Measurements from ENCODE around the gene STX2.
"Not testable (repeated sequence)": the region's sequence is repeated elsewhere in the genome, so short reads cannot be mapped to it uniquely, and the experiment has no call there.

Gene STX2

DNA sequence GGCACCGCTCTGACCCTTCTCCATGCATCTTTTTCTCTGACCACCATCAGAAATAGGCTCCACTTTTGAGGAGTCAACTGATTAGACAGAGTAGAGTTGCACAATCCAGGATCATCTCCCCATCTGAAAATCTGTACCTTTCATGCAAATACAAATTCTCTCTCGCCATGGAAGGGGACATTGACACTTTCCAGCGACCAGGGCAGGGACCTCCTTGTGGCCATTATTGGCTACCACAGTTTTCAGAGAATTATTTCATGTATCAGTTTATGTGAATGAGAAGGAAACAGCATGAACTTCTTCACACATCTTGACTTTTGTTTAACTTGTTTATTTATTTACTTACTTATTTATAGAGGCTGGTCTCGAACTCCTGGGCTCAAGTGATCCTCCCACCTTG, 19.0 kb upstream of the STX2 start:
- POLR2A ChIA-PET = no interaction called here
- CTCF ChIA-PET = interaction anchor here (1.6 kb wide), 1 partner anchor 246 kb away, joined by 3 read pairs; no protein-coding TSS in a partner anchor
- TF ChIP-seq, protein P1, sequence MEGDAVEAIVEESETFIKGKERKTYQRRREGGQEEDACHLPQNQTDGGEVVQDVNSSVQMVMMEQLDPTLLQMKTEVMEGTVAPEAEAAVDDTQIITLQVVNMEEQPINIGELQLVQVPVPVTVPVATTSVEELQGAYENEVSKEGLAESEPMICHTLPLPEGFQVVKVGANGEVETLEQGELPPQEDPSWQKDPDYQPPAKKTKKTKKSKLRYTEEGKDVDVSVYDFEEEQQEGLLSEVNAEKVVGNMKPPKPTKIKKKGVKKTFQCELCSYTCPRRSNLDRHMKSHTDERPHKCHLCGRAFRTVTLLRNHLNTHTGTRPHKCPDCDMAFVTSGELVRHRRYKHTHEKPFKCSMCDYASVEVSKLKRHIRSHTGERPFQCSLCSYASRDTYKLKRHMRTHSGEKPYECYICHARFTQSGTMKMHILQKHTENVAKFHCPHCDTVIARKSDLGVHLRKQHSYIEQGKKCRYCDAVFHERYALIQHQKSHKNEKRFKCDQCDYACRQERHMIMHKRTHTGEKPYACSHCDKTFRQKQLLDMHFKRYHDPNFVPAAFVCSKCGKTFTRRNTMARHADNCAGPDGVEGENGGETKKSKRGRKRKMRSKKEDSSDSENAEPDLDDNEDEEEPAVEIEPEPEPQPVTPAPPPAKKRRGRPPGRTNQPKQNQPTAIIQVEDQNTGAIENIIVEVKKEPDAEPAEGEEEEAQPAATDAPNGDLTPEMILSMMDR (IDR thresholded peaks at IDR 0.05; ENCODE audit: control extremely low read depth, extremely low read depth, low read depth, missing control alignments) = no peak
- no peak for DNase-seq (ENCODE audit: extremely low spot score)

DNA sequence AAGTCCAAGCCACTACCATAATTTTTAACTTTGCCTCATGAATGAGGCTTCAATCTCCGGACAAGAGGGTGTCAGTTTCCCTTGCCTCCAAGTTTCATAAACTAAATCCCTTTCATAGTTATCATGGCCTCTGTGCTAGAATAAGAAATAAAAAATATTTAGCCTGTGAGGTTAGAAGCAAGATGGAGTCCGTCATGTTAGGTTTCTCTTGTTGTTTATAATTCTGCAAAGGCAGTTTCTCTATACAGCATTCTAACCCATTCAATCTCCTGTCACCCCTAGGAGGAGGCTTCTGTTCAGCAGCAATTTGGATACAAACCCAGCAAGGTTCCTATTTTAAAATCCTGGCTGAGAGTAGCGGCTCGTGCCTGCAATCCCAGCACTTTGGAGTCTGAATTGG, 17.0 kb upstream of the STX2 start:
- CTCF ChIA-PET = no interaction called here
- TF ChIP-seq, protein P1 (IDR thresholded peaks at IDR 0.05; ENCODE audit: control extremely low read depth, extremely low read depth, low read depth, missing control alignments) = no peak
- no peak for DNase-seq (ENCODE audit: extremely low spot score)
- POLR2A ChIA-PET = no interaction called here

DNA sequence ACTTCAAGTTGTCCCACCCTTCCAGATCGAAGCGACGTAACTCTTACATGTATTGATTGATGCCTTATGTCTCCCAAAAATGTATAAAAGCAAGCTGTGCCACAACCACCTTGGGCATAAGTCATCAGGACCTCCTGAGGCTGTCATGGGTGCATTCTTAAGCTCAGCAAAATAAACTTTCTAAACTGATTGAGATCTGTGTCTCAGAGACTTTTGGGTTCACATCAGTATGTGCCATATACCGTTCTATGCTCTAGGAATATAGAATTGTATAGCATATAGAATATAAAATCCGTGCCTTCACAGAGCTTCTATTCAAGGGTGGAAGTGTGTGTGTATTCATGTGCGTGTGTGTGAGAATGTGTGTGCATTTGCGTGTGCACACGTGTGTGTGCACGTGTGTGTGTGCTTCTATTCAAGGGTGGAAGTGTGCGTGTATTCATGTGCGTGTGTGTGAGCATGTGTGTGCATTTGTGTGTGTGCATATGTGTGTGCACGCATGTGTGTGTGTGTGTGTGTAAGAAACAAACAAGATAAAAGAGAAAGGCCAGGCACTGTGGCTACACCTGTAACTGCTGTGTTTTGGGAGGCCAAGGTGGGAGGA, 11.5 kb upstream of the STX2 start:
- CTCF ChIA-PET = no interaction called here
- TF ChIP-seq, protein P1 (IDR thresholded peaks at IDR 0.05; ENCODE audit: control extremely low read depth, extremely low read depth, low read depth, missing control alignments) = no peak
- no peak for DNase-seq (ENCODE audit: extremely low spot score)
- POLR2A ChIA-PET = no interaction called here

DNA sequence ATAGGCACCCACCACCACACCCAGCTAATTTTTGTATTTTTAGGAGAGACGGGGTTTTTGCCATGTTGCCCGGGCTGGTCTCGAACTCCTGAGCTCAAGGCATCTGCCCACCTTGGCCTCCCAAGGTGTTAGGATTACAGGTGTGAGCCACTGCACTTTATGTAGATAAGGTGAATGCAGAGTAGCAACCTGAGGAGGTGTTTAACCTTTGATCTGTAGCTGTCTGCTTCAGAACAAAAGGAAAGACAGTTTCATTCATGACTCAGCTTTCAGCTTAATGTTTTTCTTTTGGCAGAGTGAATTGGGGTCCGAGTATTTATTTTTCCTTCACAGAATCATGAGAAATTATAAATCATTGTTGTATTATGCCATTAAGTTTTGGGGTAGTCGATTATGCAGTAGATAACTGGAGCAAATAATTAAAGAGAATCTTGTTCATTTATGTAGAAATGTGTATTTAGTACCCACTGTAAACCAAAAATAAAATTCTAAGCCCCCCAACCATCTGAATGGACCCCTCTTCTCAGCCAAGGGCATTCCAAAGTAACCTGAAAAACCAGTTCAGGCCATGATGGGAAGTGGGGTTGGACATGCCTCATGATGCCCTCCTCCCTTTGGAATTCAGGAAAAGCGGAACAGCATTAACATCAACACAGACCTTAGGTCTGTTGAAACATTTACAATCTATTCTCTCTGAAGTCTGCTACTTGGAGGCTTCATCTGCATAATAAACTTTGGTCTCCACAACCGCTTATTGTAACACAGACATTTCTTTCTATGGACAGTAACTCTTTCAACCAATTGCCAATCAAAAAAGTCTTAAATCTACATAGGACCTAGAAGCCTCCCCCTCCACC, 10.7 kb upstream of the STX2 start:
- CTCF ChIA-PET = interaction anchor here (1.0 kb wide), 1 partner anchor 20 kb away, joined by 3 read pairs; no protein-coding TSS in a partner anchor

DNA sequence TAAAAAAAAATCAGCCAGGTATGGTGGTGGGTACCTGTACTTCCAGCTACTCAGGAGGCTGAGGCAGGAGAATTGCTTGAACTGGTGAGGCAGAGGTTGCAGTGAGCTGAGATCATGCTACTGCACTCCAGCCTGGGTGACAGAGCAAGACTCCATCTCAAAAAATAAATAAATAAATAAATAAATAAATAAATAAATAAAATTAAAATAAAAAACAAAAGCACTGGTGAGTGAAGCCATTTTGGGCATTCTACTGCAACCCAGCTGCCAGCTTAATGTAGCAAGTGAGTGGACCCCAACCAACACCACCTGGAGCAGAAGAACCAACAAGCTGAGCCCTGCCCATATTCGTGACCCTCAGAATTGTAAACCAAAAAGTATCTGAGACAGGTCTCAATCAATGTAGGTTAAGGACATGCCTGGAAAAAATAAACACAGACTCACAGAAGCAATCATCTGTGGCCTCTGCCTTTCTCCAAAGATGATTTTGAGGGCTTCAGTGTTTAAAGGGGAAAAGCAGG, 9.8 kb upstream of the STX2 start:
- CTCF ChIA-PET = interaction anchor here (1.0 to 1.2 kb wide), 2 partner anchors 9 to 20 kb away, joined by 3 read pairs; no protein-coding TSS in a partner anchor
- POLR2A ChIA-PET; DNase-seq (ENCODE audit: extremely low spot score): not testable (repeated sequence)

More for the DNA sequence above, 10.7 kb upstream of the STX2 start:
- DNase-seq (ENCODE audit: extremely low spot score) = no peak
- POLR2A ChIA-PET = no interaction called here
- TF ChIP-seq, protein P1 (IDR thresholded peaks at IDR 0.05; ENCODE audit: control extremely low read depth, extremely low read depth, low read depth, missing control alignments) = no peak

DNA sequence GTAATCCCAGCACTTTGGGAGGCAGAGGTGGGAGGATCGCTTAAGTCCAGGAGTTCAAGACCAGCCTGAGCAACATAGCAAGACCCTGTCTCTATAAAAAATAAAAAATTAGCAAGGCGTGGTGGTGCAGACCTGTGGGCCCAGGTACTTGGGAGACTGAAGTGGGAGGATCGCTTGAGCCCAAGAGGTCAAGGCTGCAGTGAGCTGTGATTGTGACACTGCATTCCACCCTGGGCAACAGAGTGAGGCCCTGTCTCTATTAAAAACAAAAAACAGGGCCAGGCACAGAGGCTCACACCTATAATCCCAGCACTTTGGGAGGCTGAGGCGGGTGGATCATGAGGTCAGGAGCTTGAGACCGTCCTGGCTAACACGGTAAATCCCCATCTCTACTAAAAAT, 9.1 kb upstream of the STX2 start:
- CTCF ChIA-PET = interaction anchor here (1.2 kb wide), 1 partner anchor 8 kb away, joined by 3 read pairs; no protein-coding TSS in a partner anchor
- POLR2A ChIA-PET; DNase-seq (ENCODE audit: extremely low spot score): not testable (repeated sequence)

DNA sequence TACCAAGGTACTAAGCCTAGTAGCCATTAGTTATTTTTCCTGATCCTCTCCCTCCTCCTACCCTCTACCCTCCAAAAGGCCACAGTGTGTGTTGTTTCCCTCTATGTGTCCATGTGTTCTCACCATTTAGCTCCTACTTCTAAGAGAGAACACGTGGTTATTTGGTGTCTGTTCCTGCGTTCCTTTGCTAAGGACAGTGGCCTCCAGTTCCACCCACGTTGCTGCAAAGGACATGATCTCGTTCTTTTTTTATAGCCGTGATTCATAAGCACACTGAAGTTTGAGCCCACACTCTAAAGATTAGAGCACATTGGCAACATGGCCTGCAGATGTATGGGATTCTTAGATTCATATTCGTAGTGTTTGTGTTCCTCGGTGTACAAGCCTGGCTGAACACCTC, 8.1 kb upstream of the STX2 start:
- POLR2A ChIA-PET = no interaction called here
- no peak for DNase-seq (ENCODE audit: extremely low spot score)

More for the DNA sequence above, 8.1 kb upstream of the STX2 start:
- CTCF ChIA-PET = no interaction called here
- TF ChIP-seq, protein P1 (IDR thresholded peaks at IDR 0.05; ENCODE audit: control extremely low read depth, extremely low read depth, low read depth, missing control alignments) = no peak

Measured in GM10248 (cell line).